Measurements from ENCODE around the gene KHK.

KHK gene

DNA sequence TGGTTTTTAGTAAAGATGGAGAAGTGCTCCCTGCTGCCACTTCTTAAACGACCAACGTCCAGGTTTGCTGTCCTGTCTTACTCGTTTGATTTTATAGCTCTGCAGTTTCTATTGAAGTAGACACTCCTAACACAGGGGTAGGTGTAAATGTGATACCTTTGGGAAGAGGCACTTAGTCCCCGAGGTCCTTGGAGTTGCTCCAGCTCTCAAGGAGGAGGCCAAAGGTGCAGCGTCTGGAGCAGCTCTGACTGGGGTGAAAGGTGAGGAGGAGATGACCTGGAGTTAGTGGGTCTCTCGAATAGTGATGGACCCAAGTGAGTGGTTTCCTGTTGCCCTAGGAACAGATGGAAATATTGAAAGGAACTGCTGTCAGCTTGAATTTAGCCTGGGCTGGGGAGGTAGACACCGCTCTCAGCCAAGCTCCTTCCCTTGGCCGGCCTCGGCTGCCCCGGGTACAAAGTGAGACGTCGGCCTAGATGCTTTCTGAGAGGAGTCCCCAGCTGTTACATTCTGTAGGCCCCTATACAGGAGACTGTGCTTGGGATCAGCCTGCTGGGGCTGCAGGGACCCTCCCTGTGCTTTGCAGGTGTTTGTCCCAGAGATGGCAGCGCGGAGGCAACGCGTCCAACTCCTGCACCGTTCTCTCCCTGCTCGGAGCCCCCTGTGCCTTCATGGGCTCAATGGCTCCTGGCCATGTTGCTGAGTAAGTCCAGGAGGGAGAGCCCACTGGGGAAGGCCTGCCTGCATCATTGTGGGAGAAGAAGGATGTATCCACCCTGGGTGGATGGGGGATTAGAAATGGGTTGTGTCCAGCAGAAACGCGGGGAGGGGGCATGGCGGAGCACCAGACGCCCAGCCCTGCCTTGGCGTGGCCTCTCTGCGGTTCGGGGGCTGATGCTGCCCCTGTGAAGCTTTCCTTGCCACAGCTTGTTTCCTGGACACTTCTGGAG, 5.4 kb downstream of the KHK start:
- TF ChIP-seq, protein P1, sequence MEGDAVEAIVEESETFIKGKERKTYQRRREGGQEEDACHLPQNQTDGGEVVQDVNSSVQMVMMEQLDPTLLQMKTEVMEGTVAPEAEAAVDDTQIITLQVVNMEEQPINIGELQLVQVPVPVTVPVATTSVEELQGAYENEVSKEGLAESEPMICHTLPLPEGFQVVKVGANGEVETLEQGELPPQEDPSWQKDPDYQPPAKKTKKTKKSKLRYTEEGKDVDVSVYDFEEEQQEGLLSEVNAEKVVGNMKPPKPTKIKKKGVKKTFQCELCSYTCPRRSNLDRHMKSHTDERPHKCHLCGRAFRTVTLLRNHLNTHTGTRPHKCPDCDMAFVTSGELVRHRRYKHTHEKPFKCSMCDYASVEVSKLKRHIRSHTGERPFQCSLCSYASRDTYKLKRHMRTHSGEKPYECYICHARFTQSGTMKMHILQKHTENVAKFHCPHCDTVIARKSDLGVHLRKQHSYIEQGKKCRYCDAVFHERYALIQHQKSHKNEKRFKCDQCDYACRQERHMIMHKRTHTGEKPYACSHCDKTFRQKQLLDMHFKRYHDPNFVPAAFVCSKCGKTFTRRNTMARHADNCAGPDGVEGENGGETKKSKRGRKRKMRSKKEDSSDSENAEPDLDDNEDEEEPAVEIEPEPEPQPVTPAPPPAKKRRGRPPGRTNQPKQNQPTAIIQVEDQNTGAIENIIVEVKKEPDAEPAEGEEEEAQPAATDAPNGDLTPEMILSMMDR (IDR thresholded peaks at IDR 0.05; ENCODE audit: low read depth, low read length): no peak
- no peaks in the 10 kb centered on the region for H3K27me3 ChIP-seq
- DNase-seq: no peak
- no peaks in the 10 kb centered on the region for H3K36me3 ChIP-seq
- H3K9me3 ChIP-seq: no peaks in the 10 kb centered on the region
- H3K4me3 ChIP-seq (ENCODE audit: low read depth, low read length): no peak overlapping the region
- peaks cover 7% of the 10 kb centered on the region for H3K4me1 ChIP-seq

DNA sequence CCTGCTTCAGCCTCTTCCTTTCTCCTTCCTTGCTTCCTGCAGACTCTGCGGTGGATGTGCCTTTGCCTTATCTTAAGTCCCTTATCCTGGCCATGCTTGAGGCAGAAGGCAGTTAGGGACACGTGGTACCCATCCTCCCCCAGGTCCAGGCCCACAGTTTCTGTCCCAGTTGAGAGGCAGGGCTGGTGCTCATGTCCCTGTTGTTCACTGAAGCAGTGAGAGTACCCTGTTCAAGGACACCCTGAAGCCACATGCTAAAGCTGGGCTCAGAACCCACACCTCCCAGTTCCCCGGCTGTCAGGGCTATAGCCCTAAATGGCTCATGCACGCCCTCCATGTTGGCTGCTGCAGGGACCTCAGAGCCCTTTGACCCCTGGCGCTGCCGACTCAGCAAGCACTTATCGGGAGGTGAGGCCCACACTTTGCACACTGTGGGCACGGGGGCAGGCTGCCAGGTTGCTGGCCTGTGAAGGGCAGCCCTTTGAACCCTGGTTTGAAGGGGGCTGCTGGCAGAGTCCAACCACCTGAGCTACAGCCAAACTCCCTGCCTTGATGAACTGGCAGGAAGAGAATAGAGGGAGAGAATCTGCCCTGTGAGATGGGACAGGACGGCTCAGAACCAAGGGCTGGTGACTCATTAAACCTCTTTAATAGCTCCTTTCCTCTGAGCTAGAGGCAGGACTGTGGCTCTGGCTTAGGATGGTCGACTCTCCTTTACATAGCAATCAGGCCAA, 6.3 kb downstream of the KHK start:
- Histone ChIP-seq H3K9me3 (no peaks in the 10 kb centered on the region), H3K4me1 (peaks cover 6% of the 10 kb centered on the region), H3K27me3 (no peaks in the 10 kb centered on the region), H3K36me3 (no peaks in the 10 kb centered on the region), H3K4me3 (ENCODE audit: low read depth, low read length) (no peak overlapping the region)
- no peak for DNase-seq
- TF ChIP-seq, protein P1 (IDR thresholded peaks at IDR 0.05; ENCODE audit: low read depth, low read length): no peak

DNA sequence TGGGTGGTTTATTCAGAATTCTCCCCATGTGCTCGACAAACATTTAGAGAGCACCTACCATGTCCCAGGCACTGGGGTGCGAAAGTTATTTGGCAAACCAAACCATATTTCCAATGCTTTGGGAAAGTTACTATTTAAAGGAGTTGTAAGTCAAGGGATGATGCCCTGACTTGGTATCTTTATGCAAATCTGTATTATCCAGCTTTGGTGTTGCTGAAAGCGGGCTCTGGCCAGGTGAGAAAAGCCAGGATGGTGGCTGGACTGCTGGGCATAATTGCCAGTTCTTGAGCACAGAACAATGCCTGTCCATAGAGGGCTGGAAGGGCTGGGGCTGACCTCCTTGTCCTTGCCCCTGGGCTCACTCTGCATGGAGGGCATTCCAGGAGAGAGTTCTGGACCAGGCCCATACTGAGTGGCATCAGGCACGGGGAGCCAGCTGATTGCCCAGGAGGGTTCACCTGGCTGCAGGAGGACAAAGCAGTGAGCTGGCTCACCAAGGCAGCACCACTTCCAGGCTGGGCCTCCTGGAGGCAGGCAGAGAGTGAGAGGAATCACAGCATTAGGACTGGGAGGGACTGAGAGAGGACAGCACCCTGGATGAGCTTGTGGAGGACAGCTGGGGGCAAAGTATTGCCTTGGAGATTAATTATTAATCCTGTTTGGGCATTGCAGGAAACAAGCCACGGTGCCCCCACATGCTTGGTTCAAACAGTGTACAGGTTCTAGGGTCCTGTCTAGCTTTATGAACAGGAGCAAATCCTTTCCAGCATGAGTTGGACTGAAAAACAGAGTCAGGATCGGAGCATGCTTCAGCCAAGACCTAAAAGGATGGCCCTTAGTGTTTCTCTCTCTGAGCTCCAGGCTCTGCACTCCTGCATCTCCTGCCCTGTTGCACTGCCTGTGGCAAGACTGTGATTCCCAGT, 7.1 kb downstream of the KHK start:
- no peaks in the 10 kb centered on the region for H3K27me3 ChIP-seq
- H3K4me1 ChIP-seq: peaks cover 6% of the 10 kb centered on the region
- DNase-seq: no peak

DNA sequence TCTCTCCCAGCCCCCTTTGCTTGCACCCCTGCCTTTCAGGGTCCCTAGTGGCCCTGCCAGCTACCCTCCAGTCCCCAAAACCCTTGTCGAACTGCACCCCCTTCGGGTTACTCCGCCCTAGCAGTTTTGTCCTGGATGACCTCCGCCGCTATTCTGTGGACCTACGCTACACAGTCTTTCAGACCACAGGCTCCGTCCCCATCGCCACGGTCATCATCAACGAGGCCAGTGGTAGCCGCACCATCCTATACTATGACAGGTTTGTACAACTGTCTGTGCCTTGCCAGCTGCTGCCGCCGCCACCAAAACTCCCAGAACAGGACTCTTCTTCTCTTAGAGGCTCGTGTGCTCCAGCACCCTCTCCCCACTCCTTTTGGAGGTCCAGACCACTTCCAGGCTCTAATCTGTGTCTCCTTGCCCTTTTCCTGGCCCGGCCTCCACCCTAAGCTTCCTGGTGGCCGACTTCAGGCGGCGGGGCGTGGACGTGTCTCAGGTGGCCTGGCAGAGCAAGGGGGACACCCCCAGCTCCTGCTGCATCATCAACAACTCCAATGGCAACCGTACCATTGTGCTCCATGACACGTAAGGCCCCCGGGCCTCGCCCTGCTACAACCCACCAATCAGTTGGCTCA, 7.9 kb downstream of the KHK start:
- no peak for DNase-seq
- no peaks in the 10 kb centered on the region for H3K36me3 ChIP-seq
- peaks cover 6% of the 10 kb centered on the region for H3K4me1 ChIP-seq
- H3K4me3 ChIP-seq (ENCODE audit: low read depth, low read length): no peak overlapping the region
- H3K9me3 ChIP-seq: no peaks in the 10 kb centered on the region
- H3K27me3 ChIP-seq: no peaks in the 10 kb centered on the region
- TF ChIP-seq, protein P1 (IDR thresholded peaks at IDR 0.05; ENCODE audit: low read depth, low read length): no peak

More for the DNA sequence above, 7.1 kb downstream of the KHK start:
- Histone ChIP-seq H3K36me3 (no peaks in the 10 kb centered on the region), H3K9me3 (no peaks in the 10 kb centered on the region), H3K4me3 (ENCODE audit: low read depth, low read length) (no peak overlapping the region)
- TF ChIP-seq, protein P1 (IDR thresholded peaks at IDR 0.05; ENCODE audit: low read depth, low read length): no peak

DNA sequence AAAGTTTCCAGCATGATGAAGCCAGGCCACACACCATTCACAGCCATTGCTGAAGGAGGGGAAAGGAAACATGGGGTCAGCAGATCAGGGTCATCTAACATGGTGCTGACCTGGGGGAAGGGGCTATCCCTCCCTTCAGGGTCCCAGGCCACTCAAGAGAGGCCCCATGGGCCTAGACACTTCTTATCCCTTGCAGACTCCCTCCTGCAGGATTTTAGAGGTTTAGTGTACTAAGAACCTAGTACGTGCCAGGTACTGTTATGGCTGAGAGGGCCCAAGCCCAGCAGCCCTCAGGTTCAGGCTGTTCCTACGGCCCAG, 8.8 kb downstream of the KHK start:
- H3K9me3 ChIP-seq: no peaks in the 10 kb centered on the region
- H3K36me3 ChIP-seq: no peaks in the 10 kb centered on the region
- H3K27me3 ChIP-seq: no peaks in the 10 kb centered on the region
- H3K4me1 ChIP-seq: peaks cover 6% of the 10 kb centered on the region
- no peak overlapping the region for H3K4me3 ChIP-seq (ENCODE audit: low read depth, low read length)
- no peak for DNase-seq
- TF ChIP-seq, protein P1 (IDR thresholded peaks at IDR 0.05; ENCODE audit: low read depth, low read length): no peak

Measured in BE2C (cell line).